ENCODE results near the gene CA12. TPM values are rescaled to one million over a fixed set of nuclear protein-coding genes. Genes with fewer than 3 reads are reported as not detected.
A peak's percentile ranks its signal among the peaks of the same experiment; 100 is the strongest.

Gene CA12
- total and polyA plus RNA-seq, 9 of the 15 experiments (the other 6 are each of a cell fraction or from before 2014, with no cell fraction given), result 0.01 to 0.78 (median 0.15) TPM; not detected in 1

DNA sequence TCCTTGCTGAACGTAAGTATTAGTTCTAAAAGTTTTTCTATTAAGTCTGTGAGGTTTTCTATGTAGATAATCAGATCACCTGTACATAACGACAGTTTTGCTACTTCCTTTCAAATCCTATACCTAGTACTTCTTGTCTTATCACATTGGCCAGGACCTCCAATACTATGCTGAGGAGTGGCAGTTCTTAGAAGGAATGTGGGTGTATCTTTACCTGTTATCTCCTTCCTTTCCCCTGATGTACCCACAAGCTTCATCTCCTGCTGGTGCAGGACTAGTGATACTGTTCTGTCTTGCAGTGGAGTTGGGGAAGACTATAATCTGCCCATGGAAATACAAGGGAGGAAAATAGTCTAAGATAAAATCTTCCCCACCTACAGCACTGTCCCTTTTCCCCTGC lies 16.8 kb upstream of the CA12 start (continued):
- TF ChIP-seq KAT2B (IDR thresholded peaks at IDR 0.05; ENCODE audit: low read depth, low read length) (no peak), TFAM (CRISPR knock-in tag; conservative IDR thresholded peaks at IDR 0.05) (no peak), ZNF224 (CRISPR knock-in tag; IDR thresholded peaks at IDR 0.05) (no peak), SIN3A (IDR thresholded peaks at IDR 0.05; ENCODE audit: borderline replicate concordance in 2 of 2, control insufficient read depth in 1 of 2, low read depth in 2 of 2, low read length in 2 of 2) (no peak)

- Histone ChIP-seq H3K36me3 (ENCODE audit: control insufficient read depth, insufficient read depth, low read length) (no peaks in the 10 kb centered on the region), H3K9me3 (replicated peaks; ENCODE audit: control insufficient read depth, insufficient read depth, low read depth, low read length) (no peaks in the 10 kb centered on the region), H3K4me2 (ENCODE audit: insufficient read depth, low read length) (peak overlapping the region; percentile 51), H3K9ac (ENCODE audit: insufficient read depth in 1 of 2, low read depth in 2 of 2, low read length in 2 of 2) (peak overlapping the region; percentile 39 to 51; a peak in 3 of 4 replicates), H3K4me1 (replicated peaks in 1 of 2; ENCODE audit: control insufficient read depth in 2 of 2, insufficient read depth in 2 of 2, low read length in 2 of 2) (peaks cover 10 to 63% of the 10 kb centered on the region in 2 experiments), H3K27me3 (ENCODE audit: control insufficient read depth in 2 of 2, insufficient read depth in 2 of 2, low read length in 2 of 2) (no peaks in the 10 kb centered on the region), H3K79me2 (ENCODE audit: control insufficient read depth, insufficient read depth, low read length) (no peaks in the 10 kb centered on the region), H4K20me1 (replicated peaks; ENCODE audit: control insufficient read depth, insufficient read depth, low read length) (no peaks in the 10 kb centered on the region), H3K27ac (ENCODE audit: extremely low read depth, low read depth, low read length) (peak overlapping the region; percentile 86), H2AFZ (ENCODE audit: low read depth, low read length) (peak overlapping the region; percentile 89), H3K4me3 (no peak overlapping the region), H3K9me1 (ENCODE audit: control insufficient read depth, insufficient read depth, low read length) (no peaks in the 10 kb centered on the region)
- ChIA-PET POLR2A (interaction anchor here (0.6 to 1.4 kb wide), 9 partner anchors 13 to 407 kb away, joined by 3 to 4 read pairs (median 3); no protein-coding TSS in a partner anchor), CTCF (ENCODE audit: low intra/inter-chr PET ratio) (no interaction called here)
- WGBS (ENCODE audit: insufficient coverage, low coverage, missing lambda C conversion rate), result 14% methylated on average over 8 of the region's 8 CpGs
- BruUV-seq (replicated peaks), result no TSS peak
- DNase-seq (ENCODE audit: extremely low read depth in 1 of 4, low spot score in 3 of 4) (peak; percentile 60 to 72 (median 62)), FAIRE-seq (no peak), ATAC-seq (peak; percentile 80)
- in situ Hi-C loops (cut with MboI), result no loop called here
- intact Hi-C loops (cut with micrococcal nuclease), result no loop called here
- TF ChIP-seq ETV1 (tag; conservative IDR thresholded peaks at IDR 0.05; ENCODE audit: low read depth) (0 out of 2 replicates have a peak, but pooled peaks have one; percentile 7), TEAD2 (tag; IDR thresholded peaks at IDR 0.05) (no peak), GTF2E2 (tag; IDR thresholded peaks at IDR 0.05) (no peak), CEBPB (tag; IDR thresholded peaks at IDR 0.05) (peak; percentile 96), ARID1B (IDR thresholded peaks at IDR 0.05) (peak; percentile 47; the same call in 1 of the 2 replicates), CBFA2T3 (IDR thresholded peaks at IDR 0.05) (peak; percentile 49), ZNF592 (IDR thresholded peaks at IDR 0.05) (peak; percentile 42), ZNF561 (CRISPR knock-in tag; conservative IDR thresholded peaks at IDR 0.05) (no peak), ZNF316 (IDR thresholded peaks at IDR 0.05) (peak; percentile 86)
- TF ChIP-seq, protein P1, sequence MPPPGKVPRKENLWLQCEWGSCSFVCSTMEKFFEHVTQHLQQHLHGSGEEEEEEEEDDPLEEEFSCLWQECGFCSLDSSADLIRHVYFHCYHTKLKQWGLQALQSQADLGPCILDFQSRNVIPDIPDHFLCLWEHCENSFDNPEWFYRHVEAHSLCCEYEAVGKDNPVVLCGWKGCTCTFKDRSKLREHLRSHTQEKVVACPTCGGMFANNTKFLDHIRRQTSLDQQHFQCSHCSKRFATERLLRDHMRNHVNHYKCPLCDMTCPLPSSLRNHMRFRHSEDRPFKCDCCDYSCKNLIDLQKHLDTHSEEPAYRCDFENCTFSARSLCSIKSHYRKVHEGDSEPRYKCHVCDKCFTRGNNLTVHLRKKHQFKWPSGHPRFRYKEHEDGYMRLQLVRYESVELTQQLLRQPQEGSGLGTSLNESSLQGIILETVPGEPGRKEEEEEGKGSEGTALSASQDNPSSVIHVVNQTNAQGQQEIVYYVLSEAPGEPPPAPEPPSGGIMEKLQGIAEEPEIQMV (tag; conservative IDR thresholded peaks at IDR 0.05; ENCODE audit: low read depth), result 0 out of 2 replicates have a peak, but pooled peaks have one; percentile 42
These were observed 14.7 kb upstream of the CA12 start for GRCh38 chr15:63396152-63396928.
